Stomach (tissue), 4 donors: ENCODE measurements around the gene TIPARP.

Source experiments
- CTCF ChIP-seq, 7 experiments: fragments of 450-650 bp in 4 of 7; fragments of 200-600 bp in 3 of 7; sonication (generic) in 3 of 7; IDR thresholded peaks; one replicate each; pipeline ENCODE4 v1.5.1; 2016 to 2019; ENCODE audit warnings: antibody characterized with exemption in 7 of 7, control low read depth in 2 of 7, mild to moderate bottlenecking in 1 of 7
- POLR2A ChIP-seq, 4 donors: fragments of 450-650 bp; IDR thresholded peaks; one replicate each; pipeline ENCODE4 v1.6.1; 2016; ENCODE audit warnings: antibody characterized with exemption in 4 of 4, control low read depth in 2 of 4, mild to moderate bottlenecking in 1 of 4, moderate library complexity in 1 of 4

- TF ChIP-seq POLR2A (IDR thresholded peaks at IDR 0.05): peak in 2 of 4 donors; percentile 94 to 98
- peak in 6 of 7 experiments; percentile 6 to 92 (median 68) for TF ChIP-seq CTCF (IDR thresholded peaks at IDR 0.05)
These were observed at the start of gene TIPARP for GRCh38 chr3:156674046-156674910.
